Endothelial cell of umbilical vein (primary cell): ENCODE results near the gene FUT4. TPM values are rescaled to one million over a fixed set of nuclear protein-coding genes. Genes with fewer than 3 reads are reported as not detected.

Experiments
- BruUV-seq: library from RNA; stranded (reverse); fragments of 400-500 nt; replicated peaks from 2 replicates; lab custom pipeline; 2021; lab: Mats Ljungman, UMichigan
- CTCF ChIA-PET: fragments of 300-600, 350-600 bp; sonication (Branson Sonifier 250); formaldehyde crosslinking; loops from one replicate; lab custom pipeline; 2021; ENCODE audit warnings: antibody characterized with exemption, inconsistent platforms; lab: Charles Lee
- POLR2A ChIA-PET: fragments of 300-600, 350-600 bp; sonication (Branson Sonifier 250); formaldehyde crosslinking; loops from one replicate; lab custom pipeline; 2021; ENCODE audit warnings: antibody characterized with exemption, inconsistent platforms; lab: Charles Lee
- DNase-seq: peaks from one replicate; pipeline ENCODE4 v3.0.0-alpha.2; 2011; ENCODE audit warnings: low read depth, low spot score
- FAIRE-seq: peaks from 2 replicates; lab custom pipeline; 2011; peaks lifted over from hg19 to GRCh38; lab: Jason Lieb, UNC
- H2AFZ ChIP-seq: 2 replicates; pipeline ENCODE4 v1.6.0; 2012; ENCODE audit warnings: low read depth, low read length, control low read depth, inconsistent platforms
- H3K27ac ChIP-seq: 2 replicates; pipeline ENCODE4 v1.5.1; 2011; ENCODE audit warnings: low read depth, mild to moderate bottlenecking, control low read depth, low read length, moderate library complexity; ENCODE audit not compliant: insufficient read depth
- H3K27me3 ChIP-seq, 2 experiments: 2 replicates each; pipeline versions ENCODE4 v1.6.0 to v1.6.1; 2011; ENCODE audit warnings: low read length in 2 of 2, mixed read lengths in 1 of 2; ENCODE audit not compliant: control insufficient read depth in 2 of 2, insufficient read depth in 2 of 2
- H3K36me3 ChIP-seq, 2 experiments: 2 replicates in 1 of 2; 3 replicates in 1 of 2; pipeline ENCODE4 v1.5.1; 2011; ENCODE audit warnings: low read length in 2 of 2, mild to moderate bottlenecking in 1 of 2, moderate library complexity in 1 of 2; ENCODE audit not compliant: control insufficient read depth in 2 of 2, insufficient read depth in 2 of 2; ENCODE audit errors: extremely low read depth in 1 of 2
- H3K4me1 ChIP-seq: 3 replicates; pipeline ENCODE4 v1.5.1; 2011; ENCODE audit warnings: mild to moderate bottlenecking, low read length; ENCODE audit not compliant: control insufficient read depth, insufficient read depth; ENCODE audit errors: extremely low read depth
- H3K4me2 ChIP-seq: 2 replicates; pipeline ENCODE4 v1.6.1; 2011; ENCODE audit warnings: low read length, control low read depth, mixed read lengths; ENCODE audit not compliant: insufficient read depth
- H3K4me3 ChIP-seq, 3 experiments: fragments of 200-600 bp in 1 of 3; sonication (generic), shearing (Covaris generic) in 1 of 3; replicated peaks in 1 of 3; 2 replicates each; pipeline ENCODE4 v1.5.1; 2011 to 2016; ENCODE audit warnings: control low read depth in 3 of 3, low read length in 3 of 3, mild to moderate bottlenecking in 2 of 3, inconsistent platforms in 1 of 3, low read depth in 1 of 3, moderate library complexity in 1 of 3; ENCODE audit not compliant: insufficient read depth in 1 of 3
- H3K79me2 ChIP-seq: 2 replicates; pipeline ENCODE4 v1.6.0; 2012; ENCODE audit warnings: low read length, inconsistent platforms; ENCODE audit not compliant: control insufficient read depth, insufficient read depth
- H3K9ac ChIP-seq: replicated peaks from 2 replicates; pipeline ENCODE3; 2011; ENCODE audit warnings: low read length, control low read depth; ENCODE audit not compliant: insufficient read depth; ENCODE audit errors: extremely low read depth
- H3K9me1 ChIP-seq: replicated peaks from 3 replicates; pipeline ENCODE4 v1.6.0; 2011; ENCODE audit warnings: mild to moderate bottlenecking, low read length; ENCODE audit not compliant: control insufficient read depth, insufficient read depth; ENCODE audit errors: extremely low read depth
- H3K9me3 ChIP-seq: replicated peaks from 2 replicates; pipeline ENCODE4 v1.5.1; 2012; ENCODE audit warnings: low read length, inconsistent platforms; ENCODE audit not compliant: control insufficient read depth, insufficient read depth
- H4K20me1 ChIP-seq: replicated peaks from 2 replicates; pipeline ENCODE3; 2011; ENCODE audit warnings: mild to moderate bottlenecking, low read length; ENCODE audit not compliant: control insufficient read depth, insufficient read depth; ENCODE audit errors: extremely low read depth
- CTCF ChIP-seq, 2 donors: IDR thresholded peaks; 1 replicate in 1 of 2; 2 replicates in 1 of 2; pipeline ENCODE4 v1.5.1; 2011; ENCODE audit warnings: low read length in 2 of 2, mild to moderate bottlenecking in 2 of 2, moderate library complexity in 2 of 2, control low read depth in 1 of 2, inconsistent platforms in 1 of 2, low read depth in 1 of 2; ENCODE audit not compliant: insufficient read depth in 1 of 2; ENCODE audit errors: extremely low read depth in 1 of 2
- EZH2 ChIP-seq: IDR thresholded peaks from 2 replicates; pipeline ENCODE4 v1.6.1; 2012; ENCODE audit warnings: borderline replicate concordance, low read depth, mild to moderate bottlenecking, moderate library complexity, low read length, inconsistent platforms; ENCODE audit not compliant: severe bottlenecking
- FOS ChIP-seq: IDR thresholded peaks from 2 replicates; pipeline ENCODE4 v1.6.1; 2011; ENCODE audit warnings: mild to moderate bottlenecking, low read length, moderate library complexity, borderline replicate concordance; ENCODE audit not compliant: insufficient read depth
- GATA2 ChIP-seq: IDR thresholded peaks from 2 replicates; pipeline ENCODE4 v1.7.0; 2011; ENCODE audit warnings: low read depth, mild to moderate bottlenecking, moderate library complexity, mixed read lengths, low read length; ENCODE audit not compliant: insufficient read length, insufficient read depth
- JUN ChIP-seq: IDR thresholded peaks from 2 replicates; pipeline ENCODE4 v1.6.1; 2011; ENCODE audit warnings: borderline replicate concordance, low read depth; ENCODE audit not compliant: insufficient read length, insufficient read depth
- MAX ChIP-seq: IDR thresholded peaks from 2 replicates; pipeline ENCODE4 v1.6.1; 2011; ENCODE audit not compliant: insufficient read depth, insufficient read length
- MYC ChIP-seq: IDR thresholded peaks from one replicate; pipeline ENCODE4 v1.6.1; 2011; ENCODE audit warnings: mild to moderate bottlenecking, low read depth, low read length
- POLR2A ChIP-seq: IDR thresholded peaks from 2 replicates; pipeline ENCODE4 v1.6.1; 2012; ENCODE audit warnings: low read depth, mild to moderate bottlenecking, control low read depth, low read length
- POLR2AphosphoS5 ChIP-seq: IDR thresholded peaks from 2 replicates; pipeline ENCODE4 v1.6.1; 2012; ENCODE audit warnings: low read depth, mild to moderate bottlenecking, control low read depth, low read length, moderate library complexity; ENCODE audit not compliant: insufficient read depth
- dilution Hi-C: fragments of 300-500 bp; cut with MboI; formaldehyde crosslinking; loops from one replicate; pipeline ENCODE4 v1.15.0; 2019; ENCODE audit warnings: low sequenced_read_pairs; ENCODE audit not compliant: extremely low pct_ligation_motif_present
- intact Hi-C: fragments of 100-400 bp; cut with micrococcal nuclease; formaldehyde crosslinking; loops from one replicate; pipeline ENCODE4 v1.10.0; 2022
- polyA plus RNA-seq, 4 experiments: library from polyadenylated mRNA; depleted of rRNA in 3 of 4; stranded (reverse) in 3 of 4; unstranded in 1 of 4; fragments of >200 nt; gene quantifications; 2 replicates each; pipeline versions ENCODE4 v1.2.1 to v1.2.3, GENCODE V29; 2011 to 2012; ENCODE audit warnings: missing spikeins in 1 of 4
- total RNA-seq: library from RNA; stranded (reverse); gene quantifications from 2 replicates; pipeline ENCODE4 v1.2.3, GENCODE V29; 2021

Gene FUT4
- total and polyA plus RNA-seq, 2 donors (not counting 3 experiments of a cell fraction or from before 2014, with no cell fraction given) = 2.4 to 5.3 TPM

- peak overlapping the region; percentile 45 for H3K4me2 ChIP-seq
- H3K27ac ChIP-seq = peak overlapping the region; percentile 55
Observed at GRCh38 chr11:94544646-94545263, 1.0 kb downstream of the FUT4 start.

GRCh38 chr11:94545264-94546161, 1.8 kb downstream of the FUT4 start:
- dilution Hi-C loops (no loop called here), intact Hi-C loops (loop anchor here (2.0 to 10.0 kb wide), 3 partner anchors 219 to 427 kb away; partner anchors contain the start of genes AMOTL1, CWC15 and KDM4D)
- no peak overlapping the region for H3K27ac ChIP-seq
- H3K9ac ChIP-seq = no peak overlapping the region
- no peaks in the 10 kb centered on the region for H3K36me3 ChIP-seq
- ChIA-PET CTCF (no interaction called here), POLR2A (no interaction called here)
- peaks cover 12% of the 10 kb centered on the region for H3K4me1 ChIP-seq
- FAIRE-seq (no peak), DNase-seq (no peak)
- peak overlapping the region; percentile 45 for H3K4me2 ChIP-seq
- peaks cover 9% of the 10 kb centered on the region for H3K79me2 ChIP-seq
- no peaks in the 10 kb centered on the region for H3K9me3 ChIP-seq
- peak overlapping the region; percentile 65 for H2AFZ ChIP-seq
- peak overlapping the region in 1 of 3 experiments; percentile 57 for H3K4me3 ChIP-seq
- H3K9me1 ChIP-seq = no peaks in the 10 kb centered on the region
- TF ChIP-seq MYC = no peak
- no peak for TF ChIP-seq CTCF (IDR thresholded peaks at IDR 0.05; ENCODE audit: extremely low read depth in 1 of 2, insufficient read depth in 1 of 2, low read depth in 1 of 2, low read length in 2 of 2)
- TF ChIP-seq MAX = no peak
- TF ChIP-seq FOS = no peak
- TF ChIP-seq JUN = no peak
- TF ChIP-seq POLR2AphosphoS5 = no peak
- no peak for TF ChIP-seq POLR2A
- no peaks in the 10 kb centered on the region for H4K20me1 ChIP-seq
- BruUV-seq = no TSS peak
- H3K27me3 ChIP-seq = peaks cover 2 to 6% of the 10 kb centered on the region in 2 experiments

More at GRCh38 chr11:94544646-94545263, 1.0 kb downstream of the FUT4 start:
- peaks cover 4 to 6% of the 10 kb centered on the region in 2 experiments for H3K27me3 ChIP-seq
- H3K36me3 ChIP-seq = no peaks in the 10 kb centered on the region
- DNase-seq = no peak
- peaks cover 9% of the 10 kb centered on the region for H3K79me2 ChIP-seq
- FAIRE-seq = no peak
- peak overlapping the region; percentile 11 to 57 (median 41) for H3K4me3 ChIP-seq
- H3K4me1 ChIP-seq = peaks cover 12% of the 10 kb centered on the region
- no peaks in the 10 kb centered on the region for H3K9me1 ChIP-seq
- peak overlapping the region; percentile 78 for H3K9ac ChIP-seq
- intact Hi-C loops (loop anchor here (1.0 to 10.0 kb wide), 6 partner anchors 59 to 523 kb away; partner anchors contain the start of genes AMOTL1, CWC15 and KDM4D), dilution Hi-C loops (no loop called here)
- H3K9me3 ChIP-seq = no peaks in the 10 kb centered on the region
- ChIA-PET CTCF (interaction anchor here (1.3 kb wide), 2 partner anchors 23 to 58 kb away, joined by 3 to 4 read pairs; no protein-coding TSS in a partner anchor), POLR2A (no interaction called here)
- no peak for TF ChIP-seq POLR2A
- no peak for TF ChIP-seq MYC
- no peak for TF ChIP-seq JUN
- TF ChIP-seq GATA2 = no peak
- TF ChIP-seq EZH2 = no peak
- no peaks in the 10 kb centered on the region for H4K20me1 ChIP-seq
- H2AFZ ChIP-seq = peak overlapping the region; percentile 65
- no TSS peak for BruUV-seq
